Daoy (cell line): ENCODE results near the gene CALHM5. TPM values are rescaled to one million over a fixed set of nuclear protein-coding genes. Genes with fewer than 3 reads are reported as not detected.
"Not testable (repeated sequence)": the region's sequence is repeated elsewhere in the genome, so short reads cannot be mapped to it uniquely, and the experiment has no call there.

Experiments used
- DNase-seq: peaks from one replicate; pipeline ENCODE4 v3.0.0-alpha.2; 2015; ENCODE audit warnings: low read depth
- total RNA-seq: library from RNA; depleted of rRNA; stranded (reverse); fragments of >200 nt; shearing (Covaris generic); gene quantifications from 2 replicates; pipeline ENCODE4 v1.2.3, GENCODE V29; 2014; rRNA removed

Gene CALHM5
- total RNA-seq = 2.7 and 3.2 TPM in 2 replicates

GRCh38 chr6:116511424-116512110 lies at the start of gene CALHM5:
CALHM5 (plus strand) TSS chr6:116511639; CDS start chr6:116511697, 58 bp downstream.
- peak; percentile 82 for DNase-seq

- peak; percentile 82 for DNase-seq
These were observed 49.2 kb upstream of the CALHM5 start for GRCh38 chr6:116461932-116462885.

GRCh38 chr6:116463301-116463700 lies 48.1 kb upstream of the CALHM5 start:
- DNase-seq = no peak

- DNase-seq = no peak
These were observed 46.2 kb upstream of the CALHM5 start for GRCh38 chr6:116465246-116465645.

GRCh38 chr6:116467096-116467495 lies 44.3 kb upstream of the CALHM5 start:
- no peak for DNase-seq

- no peak for DNase-seq
These were observed 43.9 kb upstream of the CALHM5 start for GRCh38 chr6:116467514-116467913.

GRCh38 chr6:116468293-116468692 lies 43.1 kb upstream of the CALHM5 start:
- no peak for DNase-seq

GRCh38 chr6:116471531-116471930 lies 39.9 kb upstream of the CALHM5 start:
- DNase-seq = no peak

- no peak for DNase-seq
These were observed 38.7 kb upstream of the CALHM5 start for GRCh38 chr6:116472706-116473105.

GRCh38 chr6:116475141-116475540 lies 36.3 kb upstream of the CALHM5 start:
- DNase-seq = no peak

GRCh38 chr6:116476002-116476678 lies 35.3 kb upstream of the CALHM5 start:
- DNase-seq = no peak

- no peak for DNase-seq
These were observed 28.7 kb upstream of the CALHM5 start for GRCh38 chr6:116482780-116483179.

- no peak for DNase-seq
These were observed 27.8 kb upstream of the CALHM5 start for GRCh38 chr6:116483616-116484015.

- no peak for DNase-seq
These were observed 25.8 kb upstream of the CALHM5 start for GRCh38 chr6:116485559-116486184.

- DNase-seq = no peak
These were observed 19.7 kb upstream of the CALHM5 start for GRCh38 chr6:116491610-116492330.

- peak; percentile 55 for DNase-seq
These were observed 18.9 kb upstream of the CALHM5 start for GRCh38 chr6:116492331-116493067.

- DNase-seq = not testable (repeated sequence)
These were observed 16.3 kb upstream of the CALHM5 start for GRCh38 chr6:116495161-116495560.

GRCh38 chr6:116497113-116497676 lies 14.2 kb upstream of the CALHM5 start:
- no peak for DNase-seq

- peak; percentile 66 for DNase-seq
These were observed 10.4 kb upstream of the CALHM5 start for GRCh38 chr6:116500969-116501433.

- no peak for DNase-seq
These were observed 4.1 kb upstream of the CALHM5 start for GRCh38 chr6:116507324-116507723.
